ENCODE data around the gene DENND5B. TPM values are rescaled to one million over a fixed set of nuclear protein-coding genes. Genes with fewer than 3 reads are reported as not detected.

DENND5B gene
- total and polyA plus RNA-seq, 10 of the 15 experiments (the other 5 are each of a cell fraction or from before 2014, with no cell fraction given) = 0.39 to 32.5 (median 20.6) TPM

DNA sequence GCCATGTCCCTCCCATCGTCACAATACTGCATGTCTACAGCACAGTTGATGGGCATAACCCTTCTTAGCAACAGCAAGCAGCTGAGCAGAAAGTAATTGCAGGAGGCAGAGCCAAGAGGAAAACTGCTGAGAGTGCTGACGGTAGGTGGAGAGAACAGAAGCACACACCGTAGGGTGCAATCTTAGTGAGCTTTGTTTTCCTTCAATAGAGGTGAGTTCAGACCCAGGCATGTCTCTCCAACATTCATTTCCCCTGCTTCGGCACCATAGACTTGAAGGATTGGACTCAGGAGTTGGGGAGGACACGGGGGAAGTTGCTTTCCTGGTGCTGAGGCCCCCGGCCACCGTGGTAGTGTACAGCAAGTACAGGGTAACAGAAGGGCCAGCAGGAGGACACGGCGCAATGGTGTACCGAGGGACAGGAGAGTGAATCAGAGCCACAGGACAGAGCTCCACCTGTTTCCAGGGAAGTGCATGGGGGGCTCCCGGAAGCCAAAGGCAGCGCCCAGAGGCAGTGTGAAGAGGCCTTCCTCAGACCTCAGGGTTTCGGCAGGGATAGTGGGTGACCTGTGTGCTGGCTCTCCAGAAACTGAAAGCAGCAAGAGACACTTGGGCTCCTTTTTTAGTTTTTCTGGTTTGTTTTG, 228.7 kb downstream of the DENND5B start:
- ChIA-PET POLR2A (interaction anchor here (1.2 to 1.8 kb wide), 2 partner anchors 36 to 39 kb away, joined by 3 to 5 read pairs; partner anchors contain the start of gene SINHCAF), SMC1A (ENCODE audit: uncharacterized antibody, unreplicated experiment) (interaction anchor here (0.7 to 2.6 kb wide), 13 partner anchors 24 to 290 kb away, joined by 3 to 17 read pairs (median 4); no protein-coding TSS in a partner anchor), CTCF (interaction anchor here (0.7 to 4.4 kb wide), 11 partner anchors 9 to 126 kb away, joined by 3 to 33 read pairs (median 7); partner anchors contain the start of gene SINHCAF), RAD21 (ENCODE audit: unreplicated experiment) (interaction anchor here (0.6 to 2.3 kb wide), 14 partner anchors 36 to 511 kb away, joined by 3 to 21 read pairs (median 3); no protein-coding TSS in a partner anchor)
- no TSS peak for BruUV-seq (replicated peaks)
- peak overlapping the region; percentile 56 for H3K4me2 ChIP-seq (ENCODE audit: control insufficient read depth, insufficient read depth)
- H3K9ac ChIP-seq (ENCODE audit: control insufficient read depth, insufficient read depth, low read length) = peak overlapping the region; percentile 52; the same call in 1 of the 2 replicates
- no peaks in the 10 kb centered on the region for H3K79me2 ChIP-seq (ENCODE audit: control insufficient read depth, insufficient read depth, low read length)
- H3K4me3 ChIP-seq = no peak overlapping the region
- intact Hi-C loops (cut with micrococcal nuclease; ENCODE audit: unreplicated experiment) (no loop called here), in situ Hi-C loops (cut with MboI) (no loop called here)
- peaks cover 22% of the 10 kb centered on the region for H3K4me1 ChIP-seq (ENCODE audit: control insufficient read depth, insufficient read depth, low read length)
- H4K20me1 ChIP-seq (ENCODE audit: control insufficient read depth, insufficient read depth) = no peaks in the 10 kb centered on the region
- H3K36me3 ChIP-seq (ENCODE audit: control insufficient read depth in 2 of 2, insufficient read depth in 2 of 2, low read length in 1 of 2) = no peaks in the 10 kb centered on the region
- 29% methylated on average over 13 of the region's 13 CpGs for WGBS (ENCODE audit: insufficient coverage, insufficient replicate concordance, low lambda C conversion rate, missing lambda C conversion rate)
- DNase-seq (ENCODE audit: low read depth, low spot score) = no peak
- FAIRE-seq = no peak
- TF ChIP-seq NR2C1 (IDR thresholded peaks at IDR 0.05) = no peak
- no peak for TF ChIP-seq STAT3 (IDR thresholded peaks at IDR 0.05; ENCODE audit: low read depth, low read length)
- no peak for TF ChIP-seq ASH2L (IDR thresholded peaks at IDR 0.05; ENCODE audit: borderline replicate concordance, low read depth)
- TF ChIP-seq, protein P1, sequence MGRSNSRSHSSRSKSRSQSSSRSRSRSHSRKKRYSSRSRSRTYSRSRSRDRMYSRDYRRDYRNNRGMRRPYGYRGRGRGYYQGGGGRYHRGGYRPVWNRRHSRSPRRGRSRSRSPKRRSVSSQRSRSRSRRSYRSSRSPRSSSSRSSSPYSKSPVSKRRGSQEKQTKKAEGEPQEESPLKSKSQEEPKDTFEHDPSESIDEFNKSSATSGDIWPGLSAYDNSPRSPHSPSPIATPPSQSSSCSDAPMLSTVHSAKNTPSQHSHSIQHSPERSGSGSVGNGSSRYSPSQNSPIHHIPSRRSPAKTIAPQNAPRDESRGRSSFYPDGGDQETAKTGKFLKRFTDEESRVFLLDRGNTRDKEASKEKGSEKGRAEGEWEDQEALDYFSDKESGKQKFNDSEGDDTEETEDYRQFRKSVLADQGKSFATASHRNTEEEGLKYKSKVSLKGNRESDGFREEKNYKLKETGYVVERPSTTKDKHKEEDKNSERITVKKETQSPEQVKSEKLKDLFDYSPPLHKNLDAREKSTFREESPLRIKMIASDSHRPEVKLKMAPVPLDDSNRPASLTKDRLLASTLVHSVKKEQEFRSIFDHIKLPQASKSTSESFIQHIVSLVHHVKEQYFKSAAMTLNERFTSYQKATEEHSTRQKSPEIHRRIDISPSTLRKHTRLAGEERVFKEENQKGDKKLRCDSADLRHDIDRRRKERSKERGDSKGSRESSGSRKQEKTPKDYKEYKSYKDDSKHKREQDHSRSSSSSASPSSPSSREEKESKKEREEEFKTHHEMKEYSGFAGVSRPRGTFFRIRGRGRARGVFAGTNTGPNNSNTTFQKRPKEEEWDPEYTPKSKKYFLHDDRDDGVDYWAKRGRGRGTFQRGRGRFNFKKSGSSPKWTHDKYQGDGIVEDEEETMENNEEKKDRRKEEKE (IDR thresholded peaks at IDR 0.05) = no peak
- no peak for TF ChIP-seq HSF1 (IDR thresholded peaks at IDR 0.05; ENCODE audit: low read depth, low read length)
- TF ChIP-seq EED (IDR thresholded peaks at IDR 0.05; ENCODE audit: low read depth) = peak; percentile 58; the same call in 1 of the 2 replicates
- no peak for TF ChIP-seq KLF5 (IDR thresholded peaks at IDR 0.05; ENCODE audit: partially characterized antibody)
- no peak for TF ChIP-seq CREM (IDR thresholded peaks at IDR 0.05; ENCODE audit: low read depth)
- 0 out of 4 replicates have a peak, but pooled peaks of 1 of the 2 experiments have one; percentile 9 for TF ChIP-seq SRF (IDR thresholded peaks at IDR 0.05; ENCODE audit: low read depth in 2 of 2, low read length in 2 of 2)
- TF ChIP-seq KDM1A (IDR thresholded peaks at IDR 0.05; ENCODE audit: borderline replicate concordance) = no peak
- H3K27me3 ChIP-seq (replicated peaks in 1 of 2; ENCODE audit: control insufficient read depth in 2 of 2, insufficient read depth in 2 of 2, low read length in 1 of 2) = no peaks in the 10 kb centered on the region
- H3K9me3 ChIP-seq (replicated peaks; ENCODE audit: control insufficient read depth, insufficient read depth, low read length) = no peaks in the 10 kb centered on the region; the same call in 2 of the 3 replicates
- ATAC-seq = peak; percentile 68
- peak overlapping the region; percentile 45 for H3K27ac ChIP-seq (ENCODE audit: control insufficient read depth, insufficient read depth)
- H2AFZ ChIP-seq (ENCODE audit: control insufficient read depth, low read depth, low read length) = peak overlapping the region; percentile 90

Measured in GM12878 (cell line).